CD14-positive monocyte (primary cell): Measurements from ENCODE around the gene NAT8. TPM values are rescaled to one million over a fixed set of nuclear protein-coding genes. Genes with fewer than 3 reads are reported as not detected.

Experiments used
- DNase-seq, 3 donors: peaks; one replicate each; pipeline ENCODE4 v3.0.0-alpha.2; 2011 to 2022
- H2AFZ ChIP-seq: 2 replicates; pipeline ENCODE4 v1.6.0; 2012; ENCODE audit warnings: mild to moderate bottlenecking, low read depth, low read length, inconsistent platforms; ENCODE audit not compliant: insufficient read depth, poor library complexity, severe bottlenecking
- H3K27ac ChIP-seq, 2 donors: 1 replicate in 1 of 2; 2 replicates in 1 of 2; pipeline ENCODE4 v1.5.1; 2012 to 2013; ENCODE audit warnings: low read length in 2 of 2, control low read depth in 1 of 2, inconsistent platforms in 1 of 2, low read depth in 1 of 2, mild to moderate bottlenecking in 1 of 2
- H3K27me3 ChIP-seq, 2 donors: one replicate each; pipeline versions ENCODE4 v1.6.0 to v1.6.1; 2011 to 2013; ENCODE audit warnings: low read length in 2 of 2; ENCODE audit not compliant: control insufficient read depth in 2 of 2, insufficient read depth in 2 of 2
- H3K36me3 ChIP-seq, 2 donors: replicated peaks in 1 of 2; 1 replicate in 1 of 2; 2 replicates in 1 of 2; pipeline versions ENCODE4 v1.5.1 to v1.6.1; 2012 to 2013; ENCODE audit warnings: low read length in 2 of 2, control low read depth in 1 of 2, inconsistent platforms in 1 of 2, mild to moderate bottlenecking in 1 of 2; ENCODE audit not compliant: insufficient read depth in 2 of 2, control insufficient read depth in 1 of 2
- H3K4me1 ChIP-seq, 2 donors: 1 replicate in 1 of 2; 2 replicates in 1 of 2; pipeline versions ENCODE4 v1.5.1 to v1.6.1; 2012 to 2013; ENCODE audit warnings: low read length in 2 of 2, control low read depth in 1 of 2, inconsistent platforms in 1 of 2, mild to moderate bottlenecking in 1 of 2, moderate library complexity in 1 of 2; ENCODE audit not compliant: insufficient read depth in 2 of 2, control insufficient read depth in 1 of 2
- H3K4me2 ChIP-seq: replicated peaks from 2 replicates; pipeline ENCODE3; 2012; ENCODE audit warnings: low read length, moderate library complexity, mild to moderate bottlenecking; ENCODE audit not compliant: poor library complexity, severe bottlenecking; ENCODE audit errors: extremely low read depth
- H3K4me3 ChIP-seq, 3 experiments: fragments of 200-600 bp in 1 of 3; sonication (generic) in 1 of 3; replicated peaks in 1 of 3; 1 replicate in 2 of 3; 2 replicates in 1 of 3; pipeline ENCODE4 v1.5.1; 2011 to 2013; ENCODE audit warnings: low read length in 3 of 3, mild to moderate bottlenecking in 3 of 3, control low read depth in 2 of 3, low read depth in 2 of 3, inconsistent platforms in 1 of 3, moderate library complexity in 1 of 3
- H3K79me2 ChIP-seq: 2 replicates; pipeline ENCODE4 v1.6.0; 2012; ENCODE audit warnings: mild to moderate bottlenecking, control low read depth, inconsistent platforms, low read length, moderate library complexity; ENCODE audit not compliant: insufficient read depth
- H3K9ac ChIP-seq: 2 replicates; pipeline ENCODE4 v1.6.0; 2017; ENCODE audit warnings: low read length, mild to moderate bottlenecking; ENCODE audit not compliant: insufficient read depth, poor library complexity, severe bottlenecking
- H3K9me3 ChIP-seq, 2 donors: replicated peaks in 1 of 2; 1 replicate in 1 of 2; 2 replicates in 1 of 2; pipeline versions ENCODE4 v1.5.1 to v1.6.1; 2012 to 2013; ENCODE audit warnings: low read length in 2 of 2, control low read depth in 1 of 2; ENCODE audit not compliant: control insufficient read depth in 1 of 2, insufficient read depth in 1 of 2
- H4K20me1 ChIP-seq: 2 replicates; pipeline ENCODE4 v1.6.0; 2012; ENCODE audit warnings: mild to moderate bottlenecking, low read length, control low read depth, moderate library complexity; ENCODE audit not compliant: insufficient read depth
- H3K27ac Mint-ChIP-seq, 7 donors: one replicate each; pipeline ENCODE4 v1.8.0; 2020; ENCODE audit warnings: mild to moderate bottlenecking in 7 of 7, mixed read lengths in 7 of 7, moderate library complexity in 6 of 7, inconsistent platforms in 2 of 7
- H3K27me3 Mint-ChIP-seq, 3 donors: one replicate each; pipeline ENCODE4 v1.8.0; 2021 to 2022; ENCODE audit warnings: low read depth in 3 of 3, mild to moderate bottlenecking in 3 of 3, mixed read lengths in 3 of 3, moderate library complexity in 3 of 3, inconsistent platforms in 1 of 3
- H3K36me3 Mint-ChIP-seq, 2 donors: one replicate each; pipeline ENCODE4 v1.8.0; 2020; ENCODE audit warnings: mixed read lengths in 2 of 2, inconsistent platforms in 1 of 2, mild to moderate bottlenecking in 1 of 2
- H3K4me1 Mint-ChIP-seq: one replicate; pipeline ENCODE4 v1.8.0; 2020; ENCODE audit warnings: mild to moderate bottlenecking, mixed read lengths
- H3K4me3 Mint-ChIP-seq, 2 donors: one replicate each; pipeline ENCODE4 v1.8.0; 2020; ENCODE audit warnings: mild to moderate bottlenecking in 2 of 2, mixed read lengths in 2 of 2, moderate library complexity in 1 of 2
- H3K9me3 Mint-ChIP-seq, 7 donors: one replicate each; pipeline ENCODE4 v1.8.0; 2020 to 2022; ENCODE audit warnings: mixed read lengths in 7 of 7, mild to moderate bottlenecking in 6 of 7, moderate library complexity in 6 of 7, inconsistent platforms in 2 of 7
- CTCF ChIP-seq: fragments of 200-600 bp; IDR thresholded peaks from one replicate; pipeline ENCODE4 v1.8.0; 2022; ENCODE audit warnings: antibody characterized with exemption, mild to moderate bottlenecking
- WGBS: methylation state at CpG from one replicate; pipeline ENCODE4 v1.1.5; 2013; ENCODE audit warnings: missing lambda C conversion rate; ENCODE audit not compliant: insufficient coverage; 5-methylcytosine and 5-hydroxymethylcytosine counted together
- intact Hi-C, 2 donors: fragments of 100-400 bp; cut with micrococcal nuclease; formaldehyde crosslinking; loops; one replicate each; pipeline versions ENCODE4 v1.15.0 to v1.15.1; 2023
- polyA plus RNA-seq, 3 donors: library from polyadenylated mRNA; depleted of rRNA in 1 of 3; unstranded in 2 of 3; stranded (reverse) in 1 of 3; fragments of 300-500 nt in 2 of 3; fragments of >200 nt in 1 of 3; fragmentation: Illumina TruSeq in 2 of 3; gene quantifications; 1 replicate in 2 of 3; 2 replicates in 1 of 3; pipeline ENCODE4 v1.2.3, GENCODE V29; 2012 to 2021

The NAT8 gene
- polyA plus RNA-seq, 3 donors = not detected

- H3K36me3 ChIP-seq = no peaks in the 10 kb centered on the region
- no peaks in the 10 kb centered on the region for H3K27me3 ChIP-seq
- no peak overlapping the region for H3K4me3 ChIP-seq
- no peak overlapping the region for H3K4me2 ChIP-seq
- no peaks in the 10 kb centered on the region for H3K4me1 ChIP-seq
- Mint-ChIP-seq H3K9me3 (peaks cover 1 to 6% (median 4%) of the 10 kb centered on the region in 7 donors), H3K4me3 (no peak overlapping the region), H3K27me3 (peaks cover 0 to 5% (median 1%) of the 10 kb centered on the region in 3 donors), H3K4me1 (peaks cover 5% of the 10 kb centered on the region), H3K36me3 (no peaks in the 10 kb centered on the region), H3K27ac (no peak overlapping the region)
- no peak overlapping the region for H3K9ac ChIP-seq
- H2AFZ ChIP-seq = no peak overlapping the region
- WGBS = no CpG with 5 or more reads among the region's 3 CpGs
- no peaks in the 10 kb centered on the region for H3K79me2 ChIP-seq
- no peak for TF ChIP-seq CTCF
- H4K20me1 ChIP-seq = no peaks in the 10 kb centered on the region
- DNase-seq = no peak
- H3K9me3 ChIP-seq = peaks cover 0 to 4% of the 10 kb centered on the region in 2 donors
- intact Hi-C loops = no loop called here
- H3K27ac ChIP-seq = no peak overlapping the region
Measured at GRCh38 chr2:73641767-73642062, 507 bp downstream of the NAT8 start.

DNA sequence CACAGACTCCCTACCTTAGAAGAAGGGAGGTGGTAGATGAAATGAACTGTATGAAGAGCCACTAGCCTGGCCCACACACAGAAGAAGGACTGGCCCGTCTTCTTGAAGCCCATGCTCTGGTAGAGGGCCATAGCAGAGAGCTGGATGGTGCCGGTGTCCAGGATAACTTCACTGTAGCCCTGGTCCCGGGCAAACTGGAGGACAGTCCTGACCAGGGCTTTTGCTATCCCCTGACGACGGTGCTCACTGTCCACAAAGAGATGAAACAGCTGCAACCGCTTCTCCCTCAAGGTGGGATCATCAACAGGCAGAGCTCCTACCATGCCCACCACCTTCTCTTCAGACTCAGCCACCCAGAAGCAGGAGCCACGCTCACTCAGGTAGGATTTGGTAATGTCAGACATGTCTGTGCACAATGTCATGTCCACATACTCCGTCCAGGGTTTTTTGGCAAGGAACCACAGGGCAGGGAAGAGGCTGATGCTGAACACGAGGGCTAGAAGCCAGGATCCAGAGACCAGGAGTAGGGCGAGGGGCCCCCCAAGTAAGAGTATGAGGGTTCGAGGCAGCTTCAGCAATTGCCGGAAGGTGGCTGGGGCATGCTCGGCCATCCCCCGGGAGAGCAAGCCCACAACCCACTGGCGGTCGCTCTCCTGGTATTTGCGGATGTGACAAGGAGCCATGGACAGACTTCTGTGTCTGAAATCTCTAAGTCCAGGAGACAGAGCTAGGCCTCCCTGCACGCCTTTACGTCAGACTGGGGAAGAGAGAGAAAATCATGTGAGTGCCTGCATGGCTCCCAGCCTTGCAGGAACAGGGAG, 1.1 kb downstream of the NAT8 start:
- H2AFZ ChIP-seq = no peak overlapping the region
- no peaks in the 10 kb centered on the region for H3K36me3 ChIP-seq
- H3K9ac ChIP-seq = no peak overlapping the region
- H3K4me2 ChIP-seq = no peak overlapping the region
- H3K79me2 ChIP-seq = no peaks in the 10 kb centered on the region
- Mint-ChIP-seq H3K27me3 (peaks cover 0 to 5% (median 1%) of the 10 kb centered on the region in 3 donors), H3K4me3 (no peak overlapping the region), H3K9me3 (peaks cover 1 to 6% (median 4%) of the 10 kb centered on the region in 7 donors), H3K27ac (no peak overlapping the region), H3K36me3 (no peaks in the 10 kb centered on the region), H3K4me1 (peaks cover 5% of the 10 kb centered on the region)
- H4K20me1 ChIP-seq = no peaks in the 10 kb centered on the region
- no peak overlapping the region for H3K4me3 ChIP-seq
- TF ChIP-seq CTCF = no peak
- H3K27me3 ChIP-seq = no peaks in the 10 kb centered on the region
- 95% methylated on average over 17 of the region's 19 CpGs for WGBS
- DNase-seq = no peak
- intact Hi-C loops = no loop called here
- peaks cover 0 to 4% of the 10 kb centered on the region in 2 donors for H3K9me3 ChIP-seq
- H3K27ac ChIP-seq = no peak overlapping the region
- H3K4me1 ChIP-seq = no peaks in the 10 kb centered on the region
